K562 (cell line): ENCODE results near the gene C1orf56. TPM values are rescaled to one million over a fixed set of nuclear protein-coding genes. Genes with fewer than 3 reads are reported as not detected.

Experiments used
- BCOR ChIP-seq: fragments of 450-650 bp; IDR thresholded peaks from 2 replicates; pipeline ENCODE4 v1.6.1; 2016
- GATA2 ChIP-seq: sonication (generic); formaldehyde crosslinking; IDR thresholded peaks from 2 replicates; pipeline ENCODE4 v1.4.0; 2020; ENCODE audit warnings: mild to moderate bottlenecking, missing genetic modification reagents
- HDGF ChIP-seq: fragments of 450-650 bp; IDR thresholded peaks from 2 replicates; pipeline ENCODE4 v1.6.1; 2016
- MGA ChIP-seq: fragments of 450-650 bp; IDR thresholded peaks from 2 replicates; pipeline ENCODE4 v1.6.1; 2016; ENCODE audit warnings: mild to moderate bottlenecking, moderate library complexity
- NKRF ChIP-seq: fragments of 450-650 bp; IDR thresholded peaks from 2 replicates; pipeline ENCODE4 v1.6.1; 2016; ENCODE audit warnings: borderline replicate concordance
- OTX1 ChIP-seq: fragments of 450-650 bp; formaldehyde crosslinking; IDR thresholded peaks from 2 replicates; pipeline ENCODE4 v1.4.0; 2022; ENCODE audit warnings: mild to moderate bottlenecking
- PHF8 ChIP-seq: fragments of 200-600 bp; sonication (generic); IDR thresholded peaks from 2 replicates; pipeline ENCODE4 v1.6.1; 2012; ENCODE audit warnings: mixed run types, mild to moderate bottlenecking, inconsistent platforms, low read length, moderate library complexity, borderline replicate concordance
- SOX6 ChIP-seq: fragments of 450-650 bp; IDR thresholded peaks from 2 replicates; pipeline ENCODE4 v1.6.1; 2014; ENCODE audit warnings: mild to moderate bottlenecking
- UBTF ChIP-seq, 2 experiments: IDR thresholded peaks; 2 replicates each; pipeline ENCODE4 v1.6.1; 2012; ENCODE audit warnings: improper control_type of control experiment in 2 of 2, low read depth in 2 of 2, low read length in 2 of 2, borderline replicate concordance in 1 of 2
- ZNF140 ChIP-seq: fragments of 250-450 bp; sonication (Bioruptor Pico); IDR thresholded peaks from 2 replicates; pipeline ENCODE4 v1.8.0; 2021; ENCODE audit warnings: moderate library complexity, mild to moderate bottlenecking, inconsistent platforms
- ZNF696 ChIP-seq: fragments of 250-450 bp; sonication (Bioruptor Pico); conservative IDR thresholded peaks from 2 replicates; pipeline ENCODE4 v1.4.0; 2020; ENCODE audit warnings: mild to moderate bottlenecking, moderate library complexity
- ZSCAN32 ChIP-seq: fragments of 450-650 bp; formaldehyde crosslinking; IDR thresholded peaks from 2 replicates; pipeline ENCODE4 v1.4.0; 2020; ENCODE audit warnings: mild to moderate bottlenecking, moderate library complexity
- polyA plus RNA-seq, 8 experiments: library from polyadenylated mRNA; depleted of rRNA in 4 of 8; stranded (reverse) in 5 of 8; unstranded in 3 of 8; fragments of >200 nt; fragmentation: Nextera tagmentation in 2 of 8; fragmentation: Illumina TruSeq in 1 of 8; extraction: Ambion mirVana in 2 of 8; extraction: Trizol in 1 of 8; gene quantifications; 2 replicates each; pipeline versions ENCODE4 v1.2.1 to v1.2.3, GENCODE V29; 2011 to 2014; ENCODE audit warnings: inconsistent platforms in 1 of 8, missing spikeins in 1 of 8
- total RNA-seq, 7 experiments: library from RNA; depleted of rRNA in 6 of 7; stranded (reverse); fragments of >200 nt in 6 of 7; fragmentation: Illumina TruSeq in 2 of 7; extraction: Trizol in 2 of 7; gene quantifications; 2 replicates each; pipeline versions ENCODE4 v1.2.1 to v1.2.3, GENCODE V29; 2011 to 2021; ENCODE audit warnings: low replicate concordance in 1 of 7

Gene C1orf56
- total and polyA plus RNA-seq, 9 of the 15 experiments (the other 6 are each of a cell fraction or from before 2014, with no cell fraction given) = 0.18 to 15.7 (median 1.1) TPM

GRCh38 chr1:151006327-151007052 is 41.1 kb upstream of the C1orf56 start, which contains the start of gene MINDY1 (continued):
- TF ChIP-seq MGA (peak; percentile 42; the same call in 1 of the 2 replicates), HDGF (0 out of 2 replicates have a peak, but pooled peaks have one; percentile 9), OTX1 (no peak), ZNF696 (no peak), ZSCAN32 (CRISPR knock-in tag) (0 out of 2 replicates have a peak, but pooled peaks have one; percentile 32), NKRF (no peak), UBTF (IDR thresholded peaks at IDR 0.05; ENCODE audit: borderline replicate concordance in 1 of 2, low read depth in 2 of 2, low read length in 2 of 2) (0 out of 4 replicates have a peak, but pooled peaks have one; percentile 23 to 68), SOX6 (no peak), BCOR (no peak), GATA2 (peak; percentile 36; the same call in 1 of the 2 replicates), ZNF140 (CRISPR knock-in tag) (no peak), PHF8 (peak; percentile 50; the same call in 1 of the 2 replicates)
